Stimulated activated CD4-positive, alpha-beta T cell treated with anti-CD3 and anti-CD28 coated beads, Interleukin-15, amount 100 ng/mL, for 24 hours (primary cell): Measurements from ENCODE around the gene STEAP1B.
A peak's percentile ranks its signal among the peaks of the same experiment; 100 is the strongest.
"Not testable (repeated sequence)": the region's sequence is repeated elsewhere in the genome, so short reads cannot be mapped to it uniquely, and the experiment has no call there.

ENCODE experiments used
- DNase-seq: peaks from one replicate; pipeline ENCODE4 v3.0.0-alpha.2; 2020

The STEAP1B gene

GRCh38 chr7:22496296-22496888 lies 3.6 kb downstream of the STEAP1B start:
- DNase-seq: not testable (repeated sequence)

GRCh38 chr7:22493160-22493925 lies 6.6 kb downstream of the STEAP1B start:
- not testable (repeated sequence) for DNase-seq

- peak; percentile 71 for DNase-seq
Measured at GRCh38 chr7:22488643-22489462, 11.1 kb downstream of the STEAP1B start.

- no peak for DNase-seq
Measured at GRCh38 chr7:22487978-22488642, 11.9 kb downstream of the STEAP1B start.

- no peak for DNase-seq
Measured at GRCh38 chr7:22486597-22486996, 13.4 kb downstream of the STEAP1B start.

- no peak for DNase-seq
Measured at GRCh38 chr7:22485189-22485588, 14.8 kb downstream of the STEAP1B start.

- DNase-seq: no peak
Measured at GRCh38 chr7:22482503-22482902, 17.5 kb downstream of the STEAP1B start.

GRCh38 chr7:22481726-22482125 lies 18.3 kb downstream of the STEAP1B start:
- DNase-seq: no peak

- no peak for DNase-seq
Measured at GRCh38 chr7:22480523-22481075, 19.4 kb downstream of the STEAP1B start.

GRCh38 chr7:22477876-22478450 lies 22.0 kb downstream of the STEAP1B start:
- no peak for DNase-seq

GRCh38 chr7:22477262-22477661 lies 22.7 kb downstream of the STEAP1B start:
- no peak for DNase-seq

GRCh38 chr7:22476824-22477223 lies 23.2 kb downstream of the STEAP1B start:
- DNase-seq: no peak

- DNase-seq: no peak
Measured at GRCh38 chr7:22474645-22475044, 25.3 kb downstream of the STEAP1B start.

- DNase-seq: no peak
Measured at GRCh38 chr7:22470981-22471380, 29.0 kb downstream of the STEAP1B start.

- DNase-seq: no peak
Measured at GRCh38 chr7:22469371-22470143, 30.4 kb downstream of the STEAP1B start.

GRCh38 chr7:22468609-22469008 lies 31.4 kb downstream of the STEAP1B start:
- DNase-seq: no peak

- DNase-seq: no peak
Measured at GRCh38 chr7:22464299-22464698, 35.7 kb downstream of the STEAP1B start.

GRCh38 chr7:22460363-22460988 lies 39.5 kb downstream of the STEAP1B start:
- no peak for DNase-seq

- no peak for DNase-seq
Measured at GRCh38 chr7:22457471-22457870, 42.5 kb downstream of the STEAP1B start.

GRCh38 chr7:22454446-22454845 lies 45.5 kb downstream of the STEAP1B start:
- DNase-seq: no peak

GRCh38 chr7:22452960-22453558 lies 46.9 kb downstream of the STEAP1B start:
- DNase-seq: no peak
